Activated CD4-positive, alpha-beta T cell treated with anti-CD3 and anti-CD28 coated beads, Interleukin-2, Interleukin-6, amounts not matched to agents 100 ng/mL and 50 ng/mL, durations not matched to agents 16 hours and 8 hours (primary cell): ENCODE measurements around the gene FAM20C.

Experiments used
- DNase-seq: peaks from one replicate; pipeline ENCODE4 v3.0.0-alpha.2; 2020

Gene FAM20C

GRCh38 chr7:211033-211714 lies 18.8 kb downstream of the FAM20C start:
- DNase-seq: no peak

GRCh38 chr7:211715-212058 lies 19.3 kb downstream of the FAM20C start:
- DNase-seq: no peak

- no peak for DNase-seq
Observed at GRCh38 chr7:212754-213153, 20.4 kb downstream of the FAM20C start.

- no peak for DNase-seq
Observed at GRCh38 chr7:213324-213993, 21.1 kb downstream of the FAM20C start.

DNA sequence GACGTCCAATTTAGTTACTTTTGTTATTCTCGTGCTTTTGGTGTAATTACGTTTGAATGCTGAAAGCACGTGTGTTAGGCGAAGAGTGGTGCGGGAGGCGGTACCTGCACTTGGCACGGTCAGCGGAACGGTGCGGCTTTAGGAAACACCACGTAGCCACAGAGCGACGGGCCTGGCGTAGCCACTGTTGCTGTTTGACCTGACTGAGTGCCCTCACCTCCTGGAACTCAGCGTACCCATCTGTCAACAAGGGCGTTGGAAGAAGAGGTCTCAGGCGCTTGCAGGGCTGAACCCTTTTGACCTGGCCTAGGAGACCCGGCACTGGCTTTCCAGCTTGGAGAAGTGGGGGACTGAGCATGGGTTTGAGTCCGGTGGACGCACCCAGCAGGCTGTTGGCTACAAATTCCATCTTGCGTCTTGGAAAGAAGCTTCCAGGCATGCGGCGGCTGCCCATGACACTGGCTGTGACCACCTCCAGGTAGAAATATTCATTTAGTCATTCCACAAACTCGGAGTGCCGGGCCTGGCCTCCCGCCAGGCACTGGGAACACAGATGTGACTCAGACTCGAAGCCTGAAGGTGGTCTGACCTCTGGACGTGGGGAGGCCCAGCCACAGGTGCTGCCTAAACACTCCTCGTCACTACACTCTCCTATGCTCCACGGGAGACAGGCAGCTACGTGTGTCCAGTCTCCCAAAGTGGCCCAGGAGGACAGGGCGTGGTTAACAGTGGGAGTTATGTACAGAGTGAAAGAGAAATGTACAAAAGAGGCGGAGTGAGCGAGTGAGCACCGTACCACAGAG lies 22.2 kb downstream of the FAM20C start:
- no peak for DNase-seq

- no peak for DNase-seq
Observed at GRCh38 chr7:216360-217300, 24.3 kb downstream of the FAM20C start.

GRCh38 chr7:217781-218180 lies 25.4 kb downstream of the FAM20C start:
- DNase-seq: no peak

DNA sequence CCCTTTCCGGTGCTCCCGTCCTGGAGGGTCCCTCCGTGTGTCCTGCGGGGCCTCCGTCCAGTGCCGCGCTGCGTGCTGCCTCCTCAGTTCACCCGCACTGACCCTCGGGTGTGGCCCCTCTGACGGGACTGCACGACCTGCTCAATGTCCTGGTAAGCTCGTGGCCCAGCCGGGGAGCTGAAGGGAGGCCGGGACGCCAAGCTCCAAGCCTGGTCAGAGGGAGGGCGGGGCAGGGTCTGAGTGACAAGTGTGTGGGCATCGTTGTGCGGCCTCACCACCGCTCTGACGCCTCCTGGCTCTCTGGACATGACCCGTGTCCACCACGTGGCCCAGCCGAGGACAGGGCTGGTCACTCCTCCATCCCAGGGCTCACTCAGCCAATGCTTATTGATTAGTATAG lies 25.9 kb downstream of the FAM20C start:
- DNase-seq: no peak

GRCh38 chr7:218896-219580 lies 26.7 kb downstream of the FAM20C start:
- no peak for DNase-seq

DNA sequence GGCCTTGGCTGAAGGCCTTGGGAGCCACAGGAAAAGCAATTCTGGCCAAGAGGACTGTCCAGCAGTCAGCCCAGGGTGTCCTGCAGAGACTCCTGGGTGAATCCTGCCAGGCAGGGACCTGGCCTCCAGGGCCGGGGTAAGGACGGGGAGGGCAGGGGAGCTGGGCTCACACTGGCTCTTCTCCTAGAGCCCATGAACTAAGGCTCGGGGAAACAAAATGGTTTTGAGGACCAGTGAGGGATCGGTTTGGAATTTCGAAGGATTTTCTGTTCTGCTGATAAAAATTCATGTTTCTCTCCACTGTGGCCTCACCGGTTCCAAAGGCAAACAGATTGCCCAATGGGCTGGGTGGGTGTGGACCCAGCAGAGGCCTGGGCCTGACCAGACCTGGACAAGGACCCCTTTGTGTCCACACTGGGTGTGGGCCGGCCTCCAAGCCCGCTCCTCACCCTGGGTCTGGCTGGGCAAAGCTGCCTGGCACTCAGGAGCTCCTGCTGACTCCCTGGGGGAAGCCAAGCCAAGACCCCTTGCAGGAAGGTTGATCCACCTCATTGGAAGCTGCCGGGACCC lies 27.3 kb downstream of the FAM20C start:
- DNase-seq: no peak

GRCh38 chr7:220151-220841 lies 27.9 kb downstream of the FAM20C start:
- DNase-seq: no peak

GRCh38 chr7:221978-222715 lies 29.8 kb downstream of the FAM20C start:
- no peak for DNase-seq

DNA sequence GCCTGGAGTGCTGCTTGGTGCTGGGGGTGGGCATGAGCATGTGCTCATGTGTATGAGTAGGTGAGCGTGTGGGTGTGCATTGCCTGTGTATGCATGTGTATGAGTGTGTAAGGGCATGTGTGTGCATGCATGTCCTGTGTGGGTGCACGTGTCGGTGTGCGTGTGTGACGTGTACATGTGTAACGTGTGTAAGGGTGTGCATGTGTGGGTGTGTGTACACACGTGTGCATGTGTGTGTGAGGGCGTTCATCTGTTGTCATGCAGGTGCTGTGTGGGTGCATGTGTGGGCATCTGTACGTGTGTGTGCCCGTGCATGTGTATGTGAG lies 30.3 kb downstream of the FAM20C start:
- DNase-seq: no peak

DNA sequence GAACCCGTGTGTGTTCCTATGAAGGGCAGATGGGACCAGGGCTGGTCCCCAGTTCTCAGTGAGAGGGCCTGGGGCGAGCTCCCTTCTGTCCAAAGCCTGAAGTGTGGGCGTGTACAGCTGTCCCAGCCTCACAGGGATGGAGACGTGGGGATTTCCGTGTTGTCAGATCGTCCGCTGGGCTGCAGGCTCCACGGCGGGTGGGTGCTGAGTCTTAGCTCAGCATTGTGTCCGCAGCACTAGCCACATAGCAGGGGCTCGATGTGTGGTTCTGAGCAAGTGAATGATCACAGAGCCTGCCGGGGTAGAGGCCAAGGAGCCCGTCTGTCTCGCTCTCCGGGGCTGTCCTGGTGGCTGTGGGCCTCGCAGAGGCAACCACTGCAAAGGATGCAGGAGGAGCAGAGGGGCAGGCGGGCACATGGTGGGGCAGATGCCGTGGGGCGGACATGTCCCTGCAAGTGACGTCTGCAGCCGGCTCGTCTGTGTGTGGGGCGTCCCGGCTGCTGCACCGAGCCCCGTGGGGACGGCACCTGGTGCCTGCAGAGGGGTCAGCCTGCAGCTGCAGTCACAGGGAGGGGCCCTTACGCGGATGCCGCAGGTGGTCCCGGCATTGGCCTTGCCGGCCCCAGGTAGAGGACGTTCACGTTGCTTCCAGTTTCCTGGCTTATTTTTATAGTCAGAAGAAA lies 30.9 kb downstream of the FAM20C start:
- DNase-seq: no peak

- DNase-seq: no peak
Observed at GRCh38 chr7:223861-224260, 31.5 kb downstream of the FAM20C start.

DNA sequence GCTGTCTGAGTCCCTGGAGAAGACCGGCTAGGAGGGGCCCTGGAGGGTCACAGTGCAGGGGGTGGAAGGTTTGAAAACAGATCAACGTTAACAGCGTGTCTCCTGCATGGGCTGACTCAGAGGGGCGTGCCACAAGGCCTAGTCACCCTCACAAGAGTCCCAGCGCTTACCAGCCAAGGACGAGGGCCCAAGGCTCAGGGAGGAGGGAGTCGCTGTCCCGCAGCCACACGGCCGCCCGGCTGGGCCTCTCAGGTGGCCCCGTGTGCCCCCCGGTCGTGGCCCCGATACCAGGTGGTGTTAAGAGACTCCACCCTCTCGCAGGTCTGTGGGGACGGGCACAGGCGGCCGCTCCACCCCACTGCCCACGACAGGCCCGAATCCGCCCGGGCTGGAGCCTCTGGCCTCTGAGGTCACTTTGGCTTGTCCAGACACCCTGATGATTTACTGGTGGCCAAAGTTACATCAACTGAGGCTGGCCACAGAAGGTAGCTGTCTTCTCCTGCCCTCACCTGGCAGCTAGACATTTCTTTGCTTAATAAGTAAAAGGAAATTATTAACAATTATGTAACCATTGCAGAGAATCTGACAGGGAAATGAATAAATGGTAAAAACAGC lies 34.0 kb downstream of the FAM20C start:
- no peak for DNase-seq

DNA sequence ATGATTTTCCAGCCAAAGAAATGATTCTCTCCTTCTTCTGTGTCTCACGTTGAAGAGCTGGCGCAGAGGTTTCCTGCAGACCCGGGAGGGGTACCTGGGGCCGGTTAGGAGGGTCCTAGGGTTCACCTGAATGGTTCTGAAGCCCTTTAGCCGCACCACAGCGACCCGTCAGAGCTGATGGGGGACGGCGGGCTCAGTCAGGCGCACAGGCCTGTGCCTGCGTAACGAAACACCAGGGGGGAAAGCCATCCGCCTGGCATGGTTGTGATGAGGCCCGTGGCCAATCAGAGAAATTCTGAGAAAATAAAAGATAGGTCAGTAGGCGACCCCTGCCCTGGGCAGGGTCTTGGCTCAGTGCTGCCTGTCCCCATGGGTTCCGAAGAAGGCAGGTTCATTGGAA lies 35.6 kb downstream of the FAM20C start:
- no peak for DNase-seq

GRCh38 chr7:228610-229009 lies 36.2 kb downstream of the FAM20C start:
- DNase-seq: no peak

DNA sequence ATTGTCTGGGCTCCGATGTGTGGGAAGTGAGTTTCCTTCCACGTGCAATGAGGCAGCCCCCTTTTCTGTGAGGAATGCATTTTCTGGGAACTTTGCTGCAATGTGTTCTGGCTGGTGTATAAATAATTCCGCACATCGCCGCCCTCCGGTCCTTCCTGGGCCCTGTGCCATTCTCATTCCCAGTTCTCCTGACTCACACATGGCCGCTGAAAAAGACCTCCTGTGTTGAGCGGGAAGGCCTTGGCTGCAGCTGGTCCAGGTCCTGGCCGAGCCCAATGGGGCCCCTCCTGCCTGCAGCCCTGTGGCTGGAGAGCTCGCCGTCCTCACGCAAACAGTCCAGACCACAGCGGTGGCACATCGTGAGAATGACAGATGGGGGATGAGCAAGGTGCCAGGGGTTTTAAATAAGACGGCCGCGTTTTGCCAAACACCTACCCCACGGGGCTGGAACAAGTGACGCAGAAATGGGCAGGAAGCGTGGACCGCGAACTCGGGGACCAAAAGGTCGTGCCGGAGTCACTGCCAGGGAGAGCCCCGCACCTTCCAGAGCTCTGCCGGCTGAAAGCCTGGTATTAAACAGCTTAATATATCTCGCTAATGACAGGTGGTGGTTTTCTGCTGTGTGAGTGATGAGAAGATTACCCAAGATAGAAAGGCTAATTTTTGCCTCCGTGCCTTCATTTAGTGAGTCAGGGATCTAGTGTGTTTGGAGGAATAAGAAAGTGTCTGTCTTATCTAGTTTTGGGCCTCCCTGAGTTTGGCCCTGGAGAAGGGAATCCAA lies 37.0 kb downstream of the FAM20C start:
- no peak for DNase-seq
